ENCODE results near the gene FTCD. TPM values are rescaled to one million over a fixed set of nuclear protein-coding genes. Genes with fewer than 3 reads are reported as not detected.

Gene FTCD
- total and polyA plus RNA-seq, 9 of the 15 experiments (the other 6 are each of a cell fraction or from before 2014, with no cell fraction given) = 0.11 to 1.6 (median 0.67) TPM; not detected in 5

- TF ChIP-seq JUN (IDR thresholded peaks at IDR 0.05; ENCODE audit: borderline replicate concordance, low read depth, low read length) (peak; percentile 99), JUN (CRISPR knock-in tag; IDR thresholded peaks at IDR 0.05; ENCODE audit: borderline replicate concordance) (no peak), CTCFL (IDR thresholded peaks at IDR 0.05; ENCODE audit: borderline replicate concordance, insufficient read depth, low read depth, low read length, poor library complexity, severe bottlenecking) (peak; percentile 59), SMARCA5 (IDR thresholded peaks at IDR 0.05) (no peak), FOS (IDR thresholded peaks at IDR 0.05; ENCODE audit: extremely low read depth, insufficient read length) (peak; percentile 79), CBFA2T3 (IDR thresholded peaks at IDR 0.05) (peak; percentile 62), MCM7 (IDR thresholded peaks at IDR 0.05) (no peak), SPI1 (IDR thresholded peaks at IDR 0.05; ENCODE audit: borderline replicate concordance, low read depth, low read length) (peak; percentile 47; the same call in 1 of the 2 replicates), ZEB2 (IDR thresholded peaks at IDR 0.05) (0 out of 2 replicates have a peak, but pooled peaks have one; percentile 36), SMARCE1 (IDR thresholded peaks at IDR 0.05) (peak; percentile 95), ZNF263 (CRISPR knock-in tag; IDR thresholded peaks at IDR 0.05; ENCODE audit: borderline replicate concordance) (peak; percentile 43; the same call in 1 of the 2 replicates), EGR1 (conservative IDR thresholded peaks at IDR 0.05) (peak; percentile 68), VEZF1 (CRISPR knock-in tag; IDR thresholded peaks at IDR 0.05) (peak; percentile 79), ZNF217 (CRISPR knock-in tag; IDR thresholded peaks at IDR 0.05) (no peak), EP400 (IDR thresholded peaks at IDR 0.05) (peak; percentile 9; the same call in 1 of the 2 replicates), ZNF324 (CRISPR knock-in tag; IDR thresholded peaks at IDR 0.05) (peak; percentile 12; the same call in 1 of the 2 replicates)
- TF ChIP-seq, protein P1, sequence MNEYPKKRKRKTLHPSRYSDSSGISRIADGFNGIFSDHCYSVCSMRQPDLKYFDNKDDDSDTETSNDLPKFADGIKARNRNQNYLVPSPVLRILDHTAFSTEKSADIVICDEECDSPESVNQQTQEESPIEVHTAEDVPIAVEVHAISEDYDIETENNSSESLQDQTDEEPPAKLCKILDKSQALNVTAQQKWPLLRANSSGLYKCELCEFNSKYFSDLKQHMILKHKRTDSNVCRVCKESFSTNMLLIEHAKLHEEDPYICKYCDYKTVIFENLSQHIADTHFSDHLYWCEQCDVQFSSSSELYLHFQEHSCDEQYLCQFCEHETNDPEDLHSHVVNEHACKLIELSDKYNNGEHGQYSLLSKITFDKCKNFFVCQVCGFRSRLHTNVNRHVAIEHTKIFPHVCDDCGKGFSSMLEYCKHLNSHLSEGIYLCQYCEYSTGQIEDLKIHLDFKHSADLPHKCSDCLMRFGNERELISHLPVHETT (CRISPR knock-in tag; conservative IDR thresholded peaks at IDR 0.05 in 1 of 2, IDR thresholded peaks at IDR 0.05 in 1 of 2) = 0 out of 4 replicates have a peak, but pooled peaks of 1 of the 2 experiments have one; percentile 18
- TF ChIP-seq, protein P2, sequence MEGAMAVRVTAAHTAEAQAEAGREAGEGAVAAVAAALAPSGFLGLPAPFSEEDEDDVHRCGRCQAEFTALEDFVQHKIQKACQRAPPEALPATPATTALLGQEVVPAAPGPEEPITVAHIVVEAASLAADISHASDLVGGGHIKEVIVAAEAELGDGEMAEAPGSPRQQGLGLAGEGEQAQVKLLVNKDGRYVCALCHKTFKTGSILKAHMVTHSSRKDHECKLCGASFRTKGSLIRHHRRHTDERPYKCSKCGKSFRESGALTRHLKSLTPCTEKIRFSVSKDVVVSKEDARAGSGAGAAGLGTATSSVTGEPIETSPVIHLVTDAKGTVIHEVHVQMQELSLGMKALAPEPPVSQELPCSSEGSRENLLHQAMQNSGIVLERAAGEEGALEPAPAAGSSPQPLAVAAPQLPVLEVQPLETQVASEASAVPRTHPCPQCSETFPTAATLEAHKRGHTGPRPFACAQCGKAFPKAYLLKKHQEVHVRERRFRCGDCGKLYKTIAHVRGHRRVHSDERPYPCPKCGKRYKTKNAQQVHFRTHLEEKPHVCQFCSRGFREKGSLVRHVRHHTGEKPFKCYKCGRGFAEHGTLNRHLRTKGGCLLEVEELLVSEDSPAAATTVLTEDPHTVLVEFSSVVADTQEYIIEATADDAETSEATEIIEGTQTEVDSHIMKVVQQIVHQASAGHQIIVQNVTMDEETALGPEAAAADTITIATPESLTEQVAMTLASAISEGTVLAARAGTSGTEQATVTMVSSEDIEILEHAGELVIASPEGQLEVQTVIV (CRISPR knock-in tag; IDR thresholded peaks at IDR 0.05; ENCODE audit: borderline replicate concordance) = no peak
Observed at GRCh38 chr21:46188226-46189212, 33.1 kb upstream of the FTCD start (continued).
